ENCODE data around the gene SLC35F4. TPM values are rescaled to one million over a fixed set of nuclear protein-coding genes. Genes with fewer than 3 reads are reported as not detected.
A peak's percentile ranks its signal among the peaks of the same experiment; 100 is the strongest.

The SLC35F4 gene
- total RNA-seq, 1 experiment from 2014 or later, result not detected

- Histone ChIP-seq H4K20me1 (ENCODE audit: control insufficient read depth, insufficient read depth, insufficient read length) (no peaks in the 10 kb centered on the region), H2BK12ac (ENCODE audit: insufficient read length, low read depth, low read length) (no peak overlapping the region), H2BK5ac (ENCODE audit: insufficient read length, low read length) (no peak overlapping the region), H3K14ac (ENCODE audit: insufficient read depth, low read length) (no peak overlapping the region), H4K8ac (replicated peaks; ENCODE audit: insufficient read length, low read depth, low read length) (no peak overlapping the region), H3K79me2 (ENCODE audit: insufficient read depth, low read length) (no peaks in the 10 kb centered on the region), H3K18ac (ENCODE audit: insufficient read length, low read depth, low read length) (no peak overlapping the region), H2BK15ac (ENCODE audit: low read depth, low read length) (no peak overlapping the region), H2BK20ac (ENCODE audit: low read depth, low read length, poor library complexity, severe bottlenecking) (no peak overlapping the region), H2AK5ac (ENCODE audit: insufficient read length, low read length) (no peak overlapping the region), H3K9ac (ENCODE audit: extremely low read depth, insufficient read length, low read length) (no peak overlapping the region), H3K9me3 (ENCODE audit: control insufficient read depth, low read depth, low read length) (no peaks in the 10 kb centered on the region), H4K5ac (ENCODE audit: insufficient read length, low read depth, low read length) (no peak overlapping the region), H3K4ac (ENCODE audit: low read depth, low read length) (no peak overlapping the region), H2BK120ac (ENCODE audit: low read depth, low read length, poor library complexity, severe bottlenecking) (no peak overlapping the region), H3K23ac (ENCODE audit: insufficient read length, low read depth, low read length) (no peak overlapping the region), H2AFZ (ENCODE audit: low read length) (no peak overlapping the region), H4K91ac (ENCODE audit: insufficient read length, low read depth, low read length) (no peak overlapping the region), H3K56ac (ENCODE audit: insufficient read length, low read depth, low read length) (no peak overlapping the region), H3K79me1 (ENCODE audit: insufficient read depth, low read depth, low read length, poor library complexity, severe bottlenecking) (no peaks in the 10 kb centered on the region), H3K27ac (ENCODE audit: insufficient read length, low read depth, low read length) (no peak overlapping the region), H3K27me3 (ENCODE audit: insufficient read depth, low read length) (no peaks in the 10 kb centered on the region), H3K4me2 (ENCODE audit: insufficient read depth, insufficient read length, low read length) (no peak overlapping the region), H3T11ph (ENCODE audit: low read length) (no peak overlapping the region), H3K23me2 (ENCODE audit: insufficient read length, low read depth, low read length, poor library complexity, severe bottlenecking) (no peaks in the 10 kb centered on the region), H3K4me1 (ENCODE audit: insufficient read depth, low read length) (no peaks in the 10 kb centered on the region; the same call in 1 of the 2 replicates)
- Mint-ChIP-seq H3K36me3 (ENCODE audit: insufficient read depth in 1 of 3, low read depth in 3 of 3) (no peaks in the 10 kb centered on the region), H3K4me1 (no peaks in the 10 kb centered on the region), H3K27me3 (ENCODE audit: low read depth) (peaks cover 1% of the 10 kb centered on the region), H3K27ac (peak overlapping the region in 1 of 3 experiments; percentile 16; a peak in 1 of 7 replicates), H3K4me3 (no peak overlapping the region), H3K9me3 (no peaks in the 10 kb centered on the region)
- WGBS (ENCODE audit: extremely low coverage, insufficient read length, low lambda C conversion rate), result no CpG with 5 or more reads among the region's 2 CpGs
- no peak for TF ChIP-seq CTCF (conservative IDR thresholded peaks at IDR 0.05)
- DNase-seq, result no peak
Measured at GRCh38 chr14:57607086-57607485, 258.8 kb downstream of the SLC35F4 start.
